Fibroblast of peridontal ligament (primary cell): ENCODE measurements around the gene ZNF891.

ENCODE experiments used
- DNase-seq: peaks from one replicate; pipeline ENCODE4 v3.0.0-alpha.2; 2010; ENCODE audit errors: extremely low read depth

ZNF891 gene

GRCh38 chr12:133061954-133062353 lies 68.1 kb downstream of the ZNF891 start:
- DNase-seq = no peak

GRCh38 chr12:133058203-133059113 lies 71.6 kb downstream of the ZNF891 start:
- peak; percentile 13 for DNase-seq

- DNase-seq = peak; percentile 9
These were observed 72.6 kb downstream of the ZNF891 start for GRCh38 chr12:133057446-133057845.
